GM19372 (cell line): Measurements from ENCODE around the gene MOB3B.
"Not testable (repeated sequence)": the region's sequence is repeated elsewhere in the genome, so short reads cannot be mapped to it uniquely, and the experiment has no call there.

Source experiments
- ATAC-seq: cut with Tn5 transposase; IDR thresholded peaks from one replicate; pipeline ENCODE4 v1.9.1; 2021; ENCODE audit warnings: mild to moderate bottlenecking, low read depth, moderate library complexity; ENCODE audit not compliant: unreplicated experiment

MOB3B gene

GRCh38 chr9:27519466-27520465 lies 9.8 kb downstream of the MOB3B start:
- no peak for ATAC-seq

- no peak for ATAC-seq
Measured at GRCh38 chr9:27518809-27519208, 10.8 kb downstream of the MOB3B start.

- ATAC-seq: no peak
Measured at GRCh38 chr9:27518006-27518405, 11.6 kb downstream of the MOB3B start.

DNA sequence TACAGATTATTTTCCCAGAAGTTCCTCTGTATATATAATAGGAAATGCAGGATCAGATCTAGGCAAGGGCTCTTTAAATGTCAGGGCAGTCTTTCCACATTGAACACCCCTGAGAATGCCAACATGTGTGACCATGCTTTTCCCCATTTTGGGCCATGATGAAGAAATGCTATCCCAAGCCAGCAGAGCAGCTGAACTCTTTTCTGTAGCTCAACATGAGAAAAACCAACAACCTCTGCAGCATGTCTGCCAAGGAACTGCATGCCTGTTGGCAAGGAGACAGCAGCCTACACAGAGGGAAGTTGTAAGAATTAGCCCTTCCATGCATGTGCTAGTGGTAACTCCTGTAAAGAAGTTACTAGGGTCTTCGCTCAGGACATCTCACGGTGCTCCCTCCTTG lies 15.1 kb downstream of the MOB3B start:
- no peak for ATAC-seq

DNA sequence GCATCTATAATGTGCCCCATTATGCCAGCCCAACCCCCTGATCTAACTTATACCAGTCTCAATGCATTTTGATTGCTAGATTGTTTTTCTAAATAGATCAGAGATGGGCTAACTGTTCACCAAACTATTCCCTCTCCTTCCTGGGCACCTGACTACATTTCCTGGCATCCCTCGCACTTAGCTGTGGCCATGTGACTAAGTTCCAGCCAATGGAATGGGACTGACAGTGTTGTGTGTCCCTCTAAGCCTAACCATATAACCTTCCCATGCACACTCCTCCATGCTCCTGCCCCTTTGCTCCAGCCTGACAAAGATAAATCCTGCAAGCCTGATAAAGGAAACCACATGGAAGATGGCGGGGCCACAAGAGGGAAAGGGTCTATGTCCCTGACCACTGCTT lies 17.8 kb downstream of the MOB3B start:
- ATAC-seq: no peak

DNA sequence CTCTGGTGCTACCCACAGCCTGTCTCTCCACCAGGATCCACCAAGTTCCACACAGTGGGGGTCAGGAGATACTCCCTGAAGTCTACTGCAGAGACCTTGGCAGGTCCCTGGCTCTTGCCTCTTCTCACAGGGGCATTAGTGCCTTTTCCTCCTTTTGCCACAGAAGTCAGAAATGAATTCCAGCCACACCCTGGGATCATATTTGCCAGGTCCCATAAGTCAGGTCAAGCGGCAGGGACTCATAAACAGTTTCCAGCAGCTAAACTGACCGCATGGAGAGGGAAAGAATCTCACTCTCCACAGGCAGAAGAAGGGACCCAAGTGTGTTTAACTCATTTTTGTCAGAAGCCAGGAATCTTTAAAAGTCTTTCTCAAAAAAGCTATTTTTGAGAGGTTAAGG lies 18.8 kb downstream of the MOB3B start:
- no peak for ATAC-seq

DNA sequence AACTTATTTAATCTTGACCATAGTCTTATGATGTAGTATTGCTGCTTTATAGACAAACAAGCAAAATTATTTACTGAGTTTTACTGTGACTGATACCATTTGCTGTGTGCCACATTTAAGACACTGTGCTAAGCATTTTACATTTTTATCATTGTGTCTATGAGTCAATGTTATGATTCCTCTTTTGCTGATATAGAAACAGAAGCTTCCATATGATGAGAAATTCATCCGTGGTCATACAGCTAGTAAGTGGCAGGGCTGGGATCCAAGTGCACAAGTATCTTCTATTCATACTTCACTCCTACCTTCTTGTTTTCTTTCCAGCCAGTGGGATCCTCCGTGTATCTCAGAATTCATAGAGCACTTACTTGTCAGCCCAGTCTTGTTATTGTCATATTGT lies 22.6 kb downstream of the MOB3B start:
- ATAC-seq: no peak

DNA sequence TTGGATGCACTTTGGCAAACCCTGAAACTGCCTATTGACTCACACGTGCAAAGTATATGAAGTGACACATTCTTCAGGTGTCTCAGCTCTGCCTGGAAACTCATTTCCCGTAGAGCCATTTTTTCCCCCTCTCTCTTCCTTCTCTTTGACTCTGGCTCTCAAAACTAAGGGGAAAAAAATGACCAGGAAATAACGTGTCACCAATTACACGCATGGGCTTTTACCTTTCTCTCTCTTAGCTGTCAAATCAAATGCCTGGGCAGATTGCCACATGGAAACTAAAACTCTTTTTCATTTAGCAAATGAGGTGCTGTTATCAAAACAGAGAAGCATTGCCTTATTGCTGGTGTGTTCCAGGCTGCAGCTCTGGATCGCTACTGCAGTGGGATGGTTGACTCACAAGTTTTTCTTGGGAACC lies 23.9 kb downstream of the MOB3B start:
- no peak for ATAC-seq

DNA sequence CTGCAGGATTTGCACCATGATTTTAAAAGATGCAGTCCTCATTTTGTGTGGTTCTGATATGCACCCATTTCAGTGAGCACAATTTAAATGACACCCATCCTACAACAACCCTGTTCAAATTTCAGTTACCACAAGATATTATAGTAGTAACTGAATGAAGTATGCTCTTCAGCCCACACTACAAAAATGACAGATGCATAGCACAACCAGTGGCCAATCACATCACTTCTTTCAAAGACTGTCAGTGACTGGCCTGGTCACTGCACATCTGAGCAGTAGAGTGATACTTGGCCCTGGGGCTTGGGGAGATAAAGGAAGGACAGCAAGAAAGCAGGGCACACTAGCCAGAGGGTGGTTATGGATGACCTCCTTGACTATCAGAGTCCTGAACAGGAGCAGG lies 25.4 kb downstream of the MOB3B start:
- ATAC-seq: no peak

DNA sequence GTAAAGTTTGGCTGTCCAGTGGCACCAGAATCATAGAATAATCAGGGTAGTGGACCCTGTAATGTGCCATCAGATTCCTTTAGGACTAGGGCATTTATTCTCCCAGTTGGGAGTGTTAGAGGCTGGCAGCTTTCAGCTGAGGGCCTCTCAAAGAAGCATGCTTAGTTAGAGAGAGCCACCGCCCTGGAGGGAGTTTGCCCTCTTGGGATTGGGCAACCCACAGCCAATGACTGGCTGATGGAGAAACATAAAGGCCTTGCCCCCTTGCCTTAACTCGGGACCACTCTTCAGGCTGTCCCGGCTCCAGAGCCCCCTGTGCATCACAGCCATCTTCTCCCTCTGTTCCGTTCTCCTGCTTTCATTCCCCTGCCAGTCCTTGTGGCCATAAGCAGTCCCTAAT lies 26.0 kb downstream of the MOB3B start:
- ATAC-seq: no peak

GRCh38 chr9:27500902-27501301 lies 28.7 kb downstream of the MOB3B start:
- not testable (repeated sequence) for ATAC-seq

GRCh38 chr9:27499451-27499850 lies 30.2 kb downstream of the MOB3B start:
- ATAC-seq: no peak

DNA sequence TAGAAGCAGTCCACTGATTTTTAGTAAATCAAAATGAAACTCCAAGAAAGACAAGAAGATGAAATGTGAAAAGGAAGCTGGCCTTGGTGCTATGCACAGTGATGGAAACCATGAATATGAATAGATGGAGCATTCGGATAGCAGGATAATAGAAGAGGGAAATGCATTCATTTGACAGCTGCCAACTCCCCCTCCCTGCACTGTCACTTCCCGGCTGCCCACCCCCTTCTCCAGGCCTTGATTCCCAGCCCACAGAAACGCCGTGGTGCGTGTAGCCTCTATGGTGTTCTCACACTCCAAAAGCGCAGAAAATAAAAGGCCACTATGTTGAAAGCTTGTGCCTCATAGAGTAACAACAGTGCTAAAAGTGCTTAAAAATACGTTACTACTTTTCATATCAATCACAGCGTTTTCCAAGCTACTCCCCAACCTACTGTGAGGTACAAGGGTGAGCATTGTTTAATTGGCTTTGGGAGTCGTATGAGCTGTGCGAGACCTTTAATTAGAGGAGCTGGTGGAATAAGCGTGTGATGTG lies 31.7 kb downstream of the MOB3B start:
- ATAC-seq: no peak

- no peak for ATAC-seq
Measured at GRCh38 chr9:27496135-27496504, 33.5 kb downstream of the MOB3B start.

GRCh38 chr9:27495480-27496134 lies 34.0 kb downstream of the MOB3B start:
- ATAC-seq: no peak

- ATAC-seq: no peak
Measured at GRCh38 chr9:27491154-27491553, 38.5 kb downstream of the MOB3B start.

GRCh38 chr9:27489087-27489876 lies 40.3 kb downstream of the MOB3B start:
- peak; percentile 62 for ATAC-seq

DNA sequence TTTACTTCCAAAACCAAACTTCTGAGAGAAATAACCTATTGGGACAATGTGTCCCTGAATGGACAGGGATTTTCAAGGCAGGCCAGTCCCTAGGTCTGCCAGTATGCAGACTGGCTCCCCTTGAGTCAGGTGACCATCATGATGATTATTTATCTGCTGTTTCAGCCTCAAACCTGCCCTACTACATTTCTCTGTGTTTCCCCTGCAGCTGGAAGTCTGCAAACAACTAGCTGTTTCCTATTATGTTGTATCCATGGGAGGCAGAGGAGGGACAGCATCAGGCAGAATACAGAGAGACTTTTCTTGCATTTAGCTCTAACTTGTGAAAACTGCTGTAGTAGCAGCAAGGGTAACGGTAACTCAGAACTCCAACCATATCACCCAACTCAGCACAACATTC lies 41.7 kb downstream of the MOB3B start:
- ATAC-seq: no peak

GRCh38 chr9:27487128-27487640 lies 42.4 kb downstream of the MOB3B start:
- ATAC-seq: no peak

- peak; percentile 82 for ATAC-seq
Measured at GRCh38 chr9:27485158-27485557, 44.5 kb downstream of the MOB3B start.

DNA sequence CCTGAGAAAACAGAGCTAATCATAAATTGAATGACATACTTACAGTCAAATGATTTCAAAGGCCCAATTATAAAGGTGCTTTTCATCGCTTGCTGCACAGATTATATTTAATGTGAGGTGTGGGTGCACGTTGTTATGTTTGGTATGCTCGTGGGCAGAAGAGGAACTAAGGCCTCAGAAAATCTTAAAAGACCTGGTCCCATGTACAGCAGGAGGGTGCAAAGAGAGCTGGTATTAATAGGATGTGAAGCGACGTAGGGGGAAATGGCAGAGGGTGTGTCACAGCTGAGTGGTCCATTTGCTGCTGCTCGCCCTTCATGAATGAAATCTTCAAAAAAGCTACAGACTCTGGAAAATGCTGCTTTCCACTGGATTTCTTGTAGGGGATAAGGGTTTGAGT lies 46.0 kb downstream of the MOB3B start:
- no peak for ATAC-seq
